ENCODE measurements around the gene ZNG1A.
A peak's percentile ranks its signal among the peaks of the same experiment; 100 is the strongest.
"Not testable (repeated sequence)": the region's sequence is repeated elsewhere in the genome, so short reads cannot be mapped to it uniquely, and the experiment has no call there.

ZNG1A gene

GRCh38 chr9:178140-178825, 573 bp downstream of the ZNG1A start:
- not testable (repeated sequence) for H3K9me3 ChIP-seq (ENCODE audit: control insufficient read depth, low read length); H3K27ac ChIP-seq (ENCODE audit: low read depth, low read length, severe bottlenecking); H3K4me1 ChIP-seq (ENCODE audit: control insufficient read depth, insufficient read depth, low read length, poor library complexity, severe bottlenecking); H3K36me3 ChIP-seq (ENCODE audit: control insufficient read depth, insufficient read depth, low read length)
- WGBS, 2 experiments (ENCODE audit: insufficient coverage in 2 of 2), result no CpG with 5 or more reads among the region's 23 CpGs
- peak overlapping the region; percentile 37 for H3K4me3 ChIP-seq (ENCODE audit: extremely low read depth, insufficient read depth, low read length, poor library complexity, severe bottlenecking)

GRCh38 chr9:169757-170156, 9.1 kb downstream of the ZNG1A start:
- WGBS, 2 experiments (ENCODE audit: insufficient coverage in 2 of 2), result no CpG with 5 or more reads among the region's 3 CpGs
- not testable (repeated sequence) for H3K9me3 ChIP-seq (ENCODE audit: control insufficient read depth, low read length); H3K4me3 ChIP-seq (ENCODE audit: extremely low read depth, insufficient read depth, low read length, poor library complexity, severe bottlenecking); H3K27ac ChIP-seq (ENCODE audit: low read depth, low read length, severe bottlenecking); H3K36me3 ChIP-seq (ENCODE audit: control insufficient read depth, insufficient read depth, low read length); H3K4me1 ChIP-seq (ENCODE audit: control insufficient read depth, insufficient read depth, low read length, poor library complexity, severe bottlenecking)

GRCh38 chr9:159871-160270, 19.0 kb downstream of the ZNG1A start:
- H3K36me3 ChIP-seq (ENCODE audit: control insufficient read depth, insufficient read depth, low read length); H3K27ac ChIP-seq (ENCODE audit: low read depth, low read length, severe bottlenecking); H3K4me3 ChIP-seq (ENCODE audit: extremely low read depth, insufficient read depth, low read length, poor library complexity, severe bottlenecking); H3K4me1 ChIP-seq (ENCODE audit: control insufficient read depth, insufficient read depth, low read length, poor library complexity, severe bottlenecking); H3K9me3 ChIP-seq (ENCODE audit: control insufficient read depth, low read length): not testable (repeated sequence)
- whole genome bisulfite sequencing, 2 experiments (ENCODE audit: insufficient coverage in 2 of 2), result 86% methylated on average over 1 of the region's 1 CpG; no CpG with 5 or more reads in 1 of the 2 experiments

GRCh38 chr9:151173-151572, 27.7 kb downstream of the ZNG1A start:
- not testable (repeated sequence) for H3K27ac ChIP-seq (ENCODE audit: low read depth, low read length, severe bottlenecking); H3K9me3 ChIP-seq (ENCODE audit: control insufficient read depth, low read length); H3K4me3 ChIP-seq (ENCODE audit: extremely low read depth, insufficient read depth, low read length, poor library complexity, severe bottlenecking); H3K36me3 ChIP-seq (ENCODE audit: control insufficient read depth, insufficient read depth, low read length); H3K4me1 ChIP-seq (ENCODE audit: control insufficient read depth, insufficient read depth, low read length, poor library complexity, severe bottlenecking)

DNA sequence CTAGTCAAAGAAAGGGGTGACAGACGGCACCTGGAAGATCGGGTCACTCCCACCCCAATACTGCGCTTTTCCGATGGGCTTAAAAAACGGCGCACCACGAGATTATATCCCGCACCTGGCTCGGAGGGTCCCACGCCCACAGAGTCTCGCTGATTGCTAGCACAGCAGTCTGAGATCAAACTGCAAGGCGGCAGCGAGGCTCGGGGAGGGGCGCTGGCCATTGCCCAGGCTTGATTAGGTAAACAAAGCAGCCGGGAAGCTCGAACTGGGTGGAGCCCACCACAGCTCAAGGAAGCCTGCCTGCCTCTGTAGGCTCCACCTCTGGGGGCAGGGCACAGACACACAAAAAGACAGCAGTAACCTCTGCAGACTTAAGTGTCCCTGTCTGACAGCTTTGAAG, 39.0 kb downstream of the ZNG1A start:
- not testable (repeated sequence) for H3K4me1 ChIP-seq (ENCODE audit: control insufficient read depth, insufficient read depth, low read length, poor library complexity, severe bottlenecking); H3K27ac ChIP-seq (ENCODE audit: low read depth, low read length, severe bottlenecking); H3K36me3 ChIP-seq (ENCODE audit: control insufficient read depth, insufficient read depth, low read length); H3K4me3 ChIP-seq (ENCODE audit: extremely low read depth, insufficient read depth, low read length, poor library complexity, severe bottlenecking); H3K9me3 ChIP-seq (ENCODE audit: control insufficient read depth, low read length)
- 62 to 100% methylated on average over 5 to 6 of the region's 17 CpGs for WGBS, 2 experiments (ENCODE audit: insufficient coverage in 2 of 2)

- H3K36me3 ChIP-seq (ENCODE audit: control insufficient read depth, insufficient read depth, low read length); H3K27ac ChIP-seq (ENCODE audit: low read depth, low read length, severe bottlenecking); H3K9me3 ChIP-seq (ENCODE audit: control insufficient read depth, low read length); H3K4me1 ChIP-seq (ENCODE audit: control insufficient read depth, insufficient read depth, low read length, poor library complexity, severe bottlenecking); H3K4me3 ChIP-seq (ENCODE audit: extremely low read depth, insufficient read depth, low read length, poor library complexity, severe bottlenecking): not testable (repeated sequence)
- 13% methylated on average over 12 to 23 of the region's 30 CpGs for WGBS, 2 experiments (ENCODE audit: insufficient coverage in 2 of 2)
Measured at GRCh38 chr9:117995-118467, 60.8 kb downstream of the ZNG1A start, which contains the start of gene FOXD4. TSS of gene FOXD4 (minus strand) at chr9:118417. CDS start at chr9:118119, 298 bp downstream.

DNA sequence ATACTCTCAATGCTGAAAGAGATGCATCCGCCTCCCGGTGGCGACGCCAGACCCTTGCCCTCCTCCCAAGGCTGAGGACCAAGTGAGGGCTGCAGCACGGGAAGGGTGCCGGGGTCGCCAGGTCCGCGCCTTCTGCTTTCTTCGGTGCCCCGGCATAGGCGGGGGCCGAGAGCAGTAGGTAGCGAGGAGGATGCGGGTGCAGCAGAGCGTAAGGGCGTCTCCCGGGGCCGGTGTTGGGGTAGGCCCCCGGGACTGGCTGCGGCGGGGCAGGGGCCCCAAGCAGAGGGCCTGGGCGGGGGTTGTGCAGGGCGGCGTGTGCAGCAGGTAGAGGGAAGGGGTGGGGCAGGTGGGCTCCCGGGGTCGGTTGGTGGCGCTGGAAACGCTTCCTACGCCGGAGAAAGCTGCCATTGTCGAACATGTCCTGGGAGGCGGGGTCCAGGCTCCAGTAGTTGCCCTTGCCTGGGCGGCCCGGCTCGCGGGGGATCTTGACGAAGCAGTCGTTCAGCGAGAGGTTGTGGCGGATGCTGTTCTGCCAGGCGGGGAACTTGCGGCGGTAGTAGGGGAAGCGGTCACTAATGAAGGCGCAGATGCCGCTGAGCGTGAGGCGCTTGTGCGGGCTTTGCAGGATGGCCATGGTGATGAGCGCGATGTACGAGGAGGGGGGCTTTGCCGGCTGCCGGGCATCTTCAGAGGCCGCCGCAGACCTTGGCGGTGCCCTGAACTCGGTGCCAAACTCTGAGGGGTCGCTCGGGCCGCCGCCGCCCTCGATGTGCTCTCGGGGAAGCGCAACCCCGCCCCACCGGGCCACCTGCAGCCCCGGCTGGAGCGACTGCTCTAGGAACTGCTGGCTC, 61.5 kb downstream of the ZNG1A start:
- 0 to 15% methylated on average over 4 to 12 of the region's 71 CpGs for WGBS, 2 experiments (ENCODE audit: insufficient coverage in 2 of 2)
- H3K27ac ChIP-seq (ENCODE audit: low read depth, low read length, severe bottlenecking); H3K4me3 ChIP-seq (ENCODE audit: extremely low read depth, insufficient read depth, low read length, poor library complexity, severe bottlenecking): not testable (repeated sequence)

GRCh38 chr9:116239-117077, 62.4 kb downstream of the ZNG1A start:
- WGBS, 2 experiments (ENCODE audit: insufficient coverage in 2 of 2), result 0% methylated on average over 9 of the region's 41 CpGs
- H3K36me3 ChIP-seq (ENCODE audit: control insufficient read depth, insufficient read depth, low read length); H3K9me3 ChIP-seq (ENCODE audit: control insufficient read depth, low read length): not testable (repeated sequence)

More for the DNA sequence above, 61.5 kb downstream of the ZNG1A start:
- H3K36me3 ChIP-seq (ENCODE audit: control insufficient read depth, insufficient read depth, low read length); H3K9me3 ChIP-seq (ENCODE audit: control insufficient read depth, low read length); H3K4me1 ChIP-seq (ENCODE audit: control insufficient read depth, insufficient read depth, low read length, poor library complexity, severe bottlenecking): not testable (repeated sequence)

DNA sequence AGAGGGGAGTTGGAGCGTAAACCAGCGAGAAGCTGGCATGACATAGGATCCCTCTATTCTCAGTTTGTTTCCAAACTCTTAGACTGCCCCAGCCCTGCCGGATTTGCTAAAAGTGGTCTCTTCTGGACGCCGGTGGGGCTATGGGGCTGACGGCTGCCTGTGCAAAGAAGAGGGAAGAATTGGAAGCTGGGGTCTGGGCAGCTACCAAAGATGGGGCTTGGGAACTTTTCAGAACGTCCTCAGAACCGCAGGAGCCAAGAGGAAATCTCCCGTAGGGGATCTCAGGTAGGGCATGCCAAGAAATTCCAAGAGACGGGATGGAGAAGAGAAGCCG, 63.8 kb downstream of the ZNG1A start:
- H3K36me3 ChIP-seq (ENCODE audit: control insufficient read depth, insufficient read depth, low read length); H3K4me1 ChIP-seq (ENCODE audit: control insufficient read depth, insufficient read depth, low read length, poor library complexity, severe bottlenecking); H3K4me3 ChIP-seq (ENCODE audit: extremely low read depth, insufficient read depth, low read length, poor library complexity, severe bottlenecking); H3K27ac ChIP-seq (ENCODE audit: low read depth, low read length, severe bottlenecking); H3K9me3 ChIP-seq (ENCODE audit: control insufficient read depth, low read length): not testable (repeated sequence)
- WGBS, 2 experiments (ENCODE audit: insufficient coverage in 2 of 2), result 2 to 5% methylated on average over 4 of the region's 11 CpGs

More at GRCh38 chr9:116239-117077, 62.4 kb downstream of the ZNG1A start:
- H3K4me1 ChIP-seq (ENCODE audit: control insufficient read depth, insufficient read depth, low read length, poor library complexity, severe bottlenecking); H3K27ac ChIP-seq (ENCODE audit: low read depth, low read length, severe bottlenecking); H3K4me3 ChIP-seq (ENCODE audit: extremely low read depth, insufficient read depth, low read length, poor library complexity, severe bottlenecking): not testable (repeated sequence)

- not testable (repeated sequence) for H3K4me1 ChIP-seq (ENCODE audit: control insufficient read depth, insufficient read depth, low read length, poor library complexity, severe bottlenecking); H3K36me3 ChIP-seq (ENCODE audit: control insufficient read depth, insufficient read depth, low read length); H3K27ac ChIP-seq (ENCODE audit: low read depth, low read length, severe bottlenecking); H3K9me3 ChIP-seq (ENCODE audit: control insufficient read depth, low read length)
- H3K4me3 ChIP-seq (ENCODE audit: extremely low read depth, insufficient read depth, low read length, poor library complexity, severe bottlenecking), result peak overlapping the region; percentile 28
- 0 to 2% methylated on average over 17 to 33 of the region's 73 CpGs for WGBS, 2 experiments (ENCODE audit: insufficient coverage in 2 of 2)
Measured at GRCh38 chr9:114267-115117, 64.4 kb downstream of the ZNG1A start.

Data from mesodermal cell (in vitro differentiated cells).